Measurements from ENCODE around the gene ZNF646. TPM values are rescaled to one million over a fixed set of nuclear protein-coding genes. Genes with fewer than 3 reads are reported as not detected.

The ZNF646 gene
- total and polyA plus RNA-seq, 2 of the 13 experiments (the other 11 are each of a cell fraction or from before 2014, with no cell fraction given) = 3.4 to 10.9 TPM

DNA sequence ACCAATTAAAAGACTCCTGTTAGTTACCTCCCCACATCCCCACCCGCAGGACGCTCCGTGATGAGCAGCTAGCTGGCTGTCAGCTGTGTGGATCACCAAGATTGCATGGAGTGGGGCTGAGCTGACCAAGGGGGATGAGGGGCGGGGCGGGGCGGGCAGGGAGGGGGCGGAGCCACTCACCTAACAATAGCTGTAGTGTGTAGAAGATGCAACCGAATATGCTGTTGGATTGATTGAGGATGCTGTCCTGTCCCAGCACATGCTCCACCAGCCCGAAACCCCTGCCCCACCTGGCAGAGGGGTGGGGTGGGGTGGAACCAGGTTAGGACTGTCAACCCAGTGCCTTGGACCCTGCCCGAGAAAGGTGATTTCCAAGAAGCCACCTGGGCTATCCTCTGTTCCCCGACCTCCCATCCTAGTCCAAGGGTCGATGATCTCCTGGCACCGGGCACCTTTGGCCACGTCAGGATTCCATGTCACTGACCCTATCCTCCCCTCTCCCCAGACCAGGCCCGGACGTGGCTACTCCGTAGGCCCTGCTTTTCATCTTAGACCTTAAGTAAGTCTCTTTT lies 19.0 kb downstream of the ZNF646 start (continued):
- TF ChIP-seq ZNF788 (CRISPR knock-in tag; IDR thresholded peaks at IDR 0.05; ENCODE audit: borderline replicate concordance) (peak; percentile 51; the same call in 1 of the 2 replicates), MTA3 (CRISPR knock-in tag; IDR thresholded peaks at IDR 0.05) (no peak), ZNF12 (CRISPR knock-in tag; IDR thresholded peaks at IDR 0.05) (no peak), ZBTB21 (CRISPR knock-in tag; IDR thresholded peaks at IDR 0.05) (no peak), ZNF564 (CRISPR knock-in tag; IDR thresholded peaks at IDR 0.05) (no peak), ZNF274 (CRISPR knock-in tag; IDR thresholded peaks at IDR 0.05) (no peak), SRSF1 (optimal IDR thresholded peaks at IDR 0.05; ENCODE audit: low read depth, low read length) (no peak), ZMYM2 (CRISPR knock-in tag; IDR thresholded peaks at IDR 0.05) (no peak), PHF20 (CRISPR knock-in tag; IDR thresholded peaks at IDR 0.05) (no peak), ZNF33A (CRISPR knock-in tag; IDR thresholded peaks at IDR 0.05; ENCODE audit: borderline replicate concordance) (no peak), ZNF749 (CRISPR knock-in tag; IDR thresholded peaks at IDR 0.05; ENCODE audit: borderline replicate concordance) (no peak), ZNF503 (CRISPR knock-in tag; IDR thresholded peaks at IDR 0.05) (no peak), CCAR2 (optimal IDR thresholded peaks at IDR 0.05; ENCODE audit: low read depth, low read length) (no peak), AHR (CRISPR knock-in tag; IDR thresholded peaks at IDR 0.05) (no peak), SMAD3 (CRISPR knock-in tag; IDR thresholded peaks at IDR 0.05) (0 out of 2 replicates have a peak, but pooled peaks have one; percentile 51), PITX1 (CRISPR knock-in tag; IDR thresholded peaks at IDR 0.05) (no peak), ZNF570 (CRISPR knock-in tag; IDR thresholded peaks at IDR 0.05; ENCODE audit: borderline replicate concordance) (no peak), MATR3 (CRISPR knock-in tag; IDR thresholded peaks at IDR 0.05) (no peak), PTBP1 (IDR thresholded peaks at IDR 0.05; ENCODE audit: low read depth, low read length, poor library complexity, severe bottlenecking) (no peak), FOXK1 (CRISPR knock-in tag; IDR thresholded peaks at IDR 0.05; ENCODE audit: borderline replicate concordance, low read depth) (no peak; the same call in 1 of the 2 replicates), JUN (CRISPR knock-in tag; IDR thresholded peaks at IDR 0.05) (no peak), SP1 (IDR thresholded peaks at IDR 0.05) (no peak), SP1 (CRISPR knock-in tag; IDR thresholded peaks at IDR 0.05) (peak; percentile 41; the same call in 1 of the 2 replicates)
- TF ChIP-seq, protein P1, sequence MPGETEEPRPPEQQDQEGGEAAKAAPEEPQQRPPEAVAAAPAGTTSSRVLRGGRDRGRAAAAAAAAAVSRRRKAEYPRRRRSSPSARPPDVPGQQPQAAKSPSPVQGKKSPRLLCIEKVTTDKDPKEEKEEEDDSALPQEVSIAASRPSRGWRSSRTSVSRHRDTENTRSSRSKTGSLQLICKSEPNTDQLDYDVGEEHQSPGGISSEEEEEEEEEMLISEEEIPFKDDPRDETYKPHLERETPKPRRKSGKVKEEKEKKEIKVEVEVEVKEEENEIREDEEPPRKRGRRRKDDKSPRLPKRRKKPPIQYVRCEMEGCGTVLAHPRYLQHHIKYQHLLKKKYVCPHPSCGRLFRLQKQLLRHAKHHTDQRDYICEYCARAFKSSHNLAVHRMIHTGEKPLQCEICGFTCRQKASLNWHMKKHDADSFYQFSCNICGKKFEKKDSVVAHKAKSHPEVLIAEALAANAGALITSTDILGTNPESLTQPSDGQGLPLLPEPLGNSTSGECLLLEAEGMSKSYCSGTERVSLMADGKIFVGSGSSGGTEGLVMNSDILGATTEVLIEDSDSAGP (CRISPR knock-in tag; IDR thresholded peaks at IDR 0.05; ENCODE audit: borderline replicate concordance) = no peak
- TF ChIP-seq, protein P2, sequence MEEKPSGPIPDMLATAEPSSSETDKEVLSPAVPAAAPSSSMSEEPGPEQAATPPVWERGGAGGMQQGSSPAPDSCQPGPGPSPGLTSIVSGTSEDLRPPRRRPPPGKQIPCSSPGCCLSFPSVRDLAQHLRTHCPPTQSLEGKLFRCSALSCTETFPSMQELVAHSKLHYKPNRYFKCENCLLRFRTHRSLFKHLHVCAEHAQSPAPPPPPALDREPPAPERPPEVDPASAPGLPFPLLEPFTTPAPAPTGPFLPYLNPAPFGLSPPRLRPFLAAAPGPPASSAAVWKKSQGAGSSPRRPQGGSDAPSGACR (CRISPR knock-in tag; IDR thresholded peaks at IDR 0.05) = no peak
